Hepatocyte (in vitro differentiated cells): ENCODE results near the gene SORCS2. TPM values are rescaled to one million over a fixed set of nuclear protein-coding genes. Genes with fewer than 3 reads are reported as not detected.

Source experiments
- DNase-seq: peaks from one replicate; pipeline ENCODE4 v3.0.0-alpha.2; 2016; ENCODE audit warnings: low spot score
- H2AFZ ChIP-seq: fragments of 200-600 bp; sonication (generic); 2 replicates; pipeline ENCODE4 v1.6.0; 2016; ENCODE audit warnings: antibody characterized with exemption, mild to moderate bottlenecking
- H3K27ac ChIP-seq: fragments of 200-600 bp; sonication (generic); 2 replicates; pipeline ENCODE4 v1.5.1; 2016; ENCODE audit warnings: mild to moderate bottlenecking
- H3K27me3 ChIP-seq: fragments of 200-600 bp; sonication (generic); 2 replicates; pipeline ENCODE4 v1.6.1; 2016
- H3K36me3 ChIP-seq: fragments of 200-600 bp; sonication (generic); replicated peaks from 2 replicates; pipeline ENCODE4 v1.5.1; 2016; ENCODE audit warnings: low read depth; ENCODE audit not compliant: insufficient read depth
- H3K4me1 ChIP-seq: fragments of 200-600 bp; sonication (generic); 2 replicates; pipeline ENCODE4 v1.5.1; 2016; ENCODE audit warnings: mild to moderate bottlenecking, moderate library complexity; ENCODE audit not compliant: insufficient read depth
- H3K4me2 ChIP-seq: fragments of 200-600 bp; sonication (generic); 2 replicates; pipeline ENCODE4 v1.6.0; 2016
- H3K4me3 ChIP-seq: fragments of 200-600 bp; sonication (generic); 2 replicates; pipeline ENCODE4 v1.5.1; 2016; ENCODE audit warnings: mild to moderate bottlenecking
- H3K79me2 ChIP-seq: fragments of 200-600 bp; sonication (generic); 2 replicates; pipeline ENCODE4 v1.6.0; 2017; ENCODE audit warnings: mild to moderate bottlenecking
- H3K9me2 ChIP-seq: fragments of 200-600 bp; sonication (generic); replicated peaks from 2 replicates; pipeline ENCODE4 v1.6.0; 2017; ENCODE audit warnings: mild to moderate bottlenecking; ENCODE audit not compliant: insufficient read depth
- H3K9me3 ChIP-seq: fragments of 200-600 bp; sonication (generic); 2 replicates; pipeline ENCODE4 v1.5.1; 2016; ENCODE audit warnings: low read depth, mild to moderate bottlenecking
- H4K20me1 ChIP-seq: fragments of 200-600 bp; sonication (generic); 2 replicates; pipeline ENCODE4 v1.6.0; 2016; ENCODE audit warnings: mild to moderate bottlenecking; ENCODE audit not compliant: insufficient read depth, poor library complexity, severe bottlenecking
- CTCF ChIP-seq: fragments of 200-600 bp; sonication (generic); IDR thresholded peaks from 2 replicates; pipeline ENCODE4 v1.5.1; 2016; ENCODE audit warnings: antibody characterized with exemption, mild to moderate bottlenecking; ENCODE audit not compliant: poor library complexity
- EZH2 ChIP-seq: fragments of 200-600 bp; sonication (generic); IDR thresholded peaks from 2 replicates; pipeline ENCODE4 v1.6.1; 2016; ENCODE audit warnings: antibody characterized with exemption, mild to moderate bottlenecking, borderline replicate concordance
- EZH2phosphoT487 ChIP-seq: fragments of 200-600 bp; sonication (generic); IDR thresholded peaks from one replicate; pipeline ENCODE4 v1.6.1; 2018; ENCODE audit warnings: antibody characterized with exemption, mild to moderate bottlenecking, low read depth, moderate library complexity; ENCODE audit not compliant: unreplicated experiment, severe bottlenecking
- WGBS: methylation state at CpG from one replicate; pipeline ENCODE4 v1.1.6; 2016; ENCODE audit warnings: low lambda C conversion rate; ENCODE audit errors: missing lambda C conversion rate; 5-methylcytosine and 5-hydroxymethylcytosine counted together
- polyA plus RNA-seq: library from polyadenylated mRNA; unstranded; fragments of >200 nt; fragmentation: Nextera tagmentation; extraction: Ambion mirVana; gene quantifications from 2 replicates; pipeline ENCODE4 v1.2.1, GENCODE V29; 2016
- total RNA-seq: library from RNA; depleted of rRNA; stranded (reverse); fragments of >200 nt; gene quantifications from 2 replicates; pipeline ENCODE4 v1.2.3, GENCODE V29; 2014

Gene SORCS2
- total and polyA plus RNA-seq, 2 experiments from 2014 or later, result 1.6 to 4.8 TPM

- peaks cover 3% of the 10 kb centered on the region for H3K27me3 ChIP-seq
- WGBS, result 76% methylated on average over 19 of the region's 19 CpGs
- DNase-seq, result peak; percentile 29
- H3K9me2 ChIP-seq, result no peaks in the 10 kb centered on the region
- H3K79me2 ChIP-seq, result no peaks in the 10 kb centered on the region
- no peak overlapping the region for H3K4me3 ChIP-seq
- H3K4me2 ChIP-seq, result no peak overlapping the region
- H4K20me1 ChIP-seq, result no peaks in the 10 kb centered on the region
- H3K4me1 ChIP-seq, result peaks cover 3% of the 10 kb centered on the region
- no peaks in the 10 kb centered on the region for H3K36me3 ChIP-seq
- no peaks in the 10 kb centered on the region for H3K9me3 ChIP-seq
- TF ChIP-seq EZH2, result no peak
- TF ChIP-seq CTCF, result peak; percentile 64
- no peak for TF ChIP-seq EZH2phosphoT487
- H2AFZ ChIP-seq, result no peak overlapping the region
- no peak overlapping the region for H3K27ac ChIP-seq
Observed at GRCh38 chr4:7295911-7296660, 103.7 kb downstream of the SORCS2 start.

GRCh38 chr4:7296661-7297335 is 104.5 kb downstream of the SORCS2 start:
- WGBS, result 93% methylated on average over 22 of the region's 23 CpGs
- no peak for TF ChIP-seq CTCF
- TF ChIP-seq EZH2phosphoT487, result no peak
- no peak for TF ChIP-seq EZH2
- Histone ChIP-seq H3K4me2 (no peak overlapping the region), H3K27ac (no peak overlapping the region), H3K36me3 (no peaks in the 10 kb centered on the region), H4K20me1 (no peaks in the 10 kb centered on the region), H3K4me3 (no peak overlapping the region), H3K9me2 (no peaks in the 10 kb centered on the region), H3K4me1 (peaks cover 3% of the 10 kb centered on the region), H3K9me3 (no peaks in the 10 kb centered on the region), H3K27me3 (peaks cover 3% of the 10 kb centered on the region), H2AFZ (no peak overlapping the region), H3K79me2 (no peaks in the 10 kb centered on the region)
- DNase-seq, result no peak

GRCh38 chr4:7297374-7297773 is 105.0 kb downstream of the SORCS2 start:
- H3K4me3 ChIP-seq, result no peak overlapping the region
- H3K9me2 ChIP-seq, result no peaks in the 10 kb centered on the region
- DNase-seq, result no peak
- H3K27me3 ChIP-seq, result peaks cover 3% of the 10 kb centered on the region
- H2AFZ ChIP-seq, result no peak overlapping the region
- H3K9me3 ChIP-seq, result no peaks in the 10 kb centered on the region
- H3K27ac ChIP-seq, result no peak overlapping the region
- H3K4me2 ChIP-seq, result no peak overlapping the region
- no peak for TF ChIP-seq EZH2
- no peak for TF ChIP-seq EZH2phosphoT487
- TF ChIP-seq CTCF, result no peak
- peaks cover 3% of the 10 kb centered on the region for H3K4me1 ChIP-seq
- no peaks in the 10 kb centered on the region for H3K36me3 ChIP-seq
- no peaks in the 10 kb centered on the region for H4K20me1 ChIP-seq
- 74% methylated on average over 7 of the region's 9 CpGs for WGBS
- no peaks in the 10 kb centered on the region for H3K79me2 ChIP-seq
